ENCODE measurements around the gene RGS3. TPM values are rescaled to one million over a fixed set of nuclear protein-coding genes. Genes with fewer than 3 reads are reported as not detected.
A peak's percentile ranks its signal among the peaks of the same experiment; 100 is the strongest.

RGS3 gene
- total RNA-seq, 1 donor from 2014 or later: 122 TPM

DNA sequence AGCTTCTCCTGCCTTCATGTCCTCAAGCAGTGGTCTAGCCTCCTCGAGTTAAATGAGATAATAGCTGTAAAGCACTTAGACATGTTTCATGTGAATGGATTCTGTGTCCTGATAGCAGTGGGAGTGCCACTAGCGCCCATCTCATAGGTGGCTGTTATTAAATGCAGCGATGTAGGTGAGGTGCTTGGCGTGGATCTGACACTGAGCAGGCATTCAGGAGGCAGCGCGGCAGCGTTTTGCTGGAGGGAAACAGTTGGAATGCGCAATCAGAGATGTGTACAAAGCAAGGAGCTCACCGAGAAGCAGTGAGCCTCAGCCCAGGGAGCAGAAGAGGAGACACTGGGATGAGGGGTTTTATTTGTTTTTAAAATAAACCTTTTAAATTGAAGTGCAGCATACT is 106.6 kb downstream of the RGS3 start:
- Mint-ChIP-seq H3K36me3 (ENCODE audit: low read depth) (peaks cover 6% of the 10 kb centered on the region), H3K4me3 (no peak overlapping the region), H3K4me1 (peaks cover 34% of the 10 kb centered on the region), H3K9me3 (no peaks in the 10 kb centered on the region), H3K27me3 (no peaks in the 10 kb centered on the region), H3K27ac (no peak overlapping the region)
- intact Hi-C loops (cut with micrococcal nuclease): no loop called here
- DNase-seq: no peak

DNA sequence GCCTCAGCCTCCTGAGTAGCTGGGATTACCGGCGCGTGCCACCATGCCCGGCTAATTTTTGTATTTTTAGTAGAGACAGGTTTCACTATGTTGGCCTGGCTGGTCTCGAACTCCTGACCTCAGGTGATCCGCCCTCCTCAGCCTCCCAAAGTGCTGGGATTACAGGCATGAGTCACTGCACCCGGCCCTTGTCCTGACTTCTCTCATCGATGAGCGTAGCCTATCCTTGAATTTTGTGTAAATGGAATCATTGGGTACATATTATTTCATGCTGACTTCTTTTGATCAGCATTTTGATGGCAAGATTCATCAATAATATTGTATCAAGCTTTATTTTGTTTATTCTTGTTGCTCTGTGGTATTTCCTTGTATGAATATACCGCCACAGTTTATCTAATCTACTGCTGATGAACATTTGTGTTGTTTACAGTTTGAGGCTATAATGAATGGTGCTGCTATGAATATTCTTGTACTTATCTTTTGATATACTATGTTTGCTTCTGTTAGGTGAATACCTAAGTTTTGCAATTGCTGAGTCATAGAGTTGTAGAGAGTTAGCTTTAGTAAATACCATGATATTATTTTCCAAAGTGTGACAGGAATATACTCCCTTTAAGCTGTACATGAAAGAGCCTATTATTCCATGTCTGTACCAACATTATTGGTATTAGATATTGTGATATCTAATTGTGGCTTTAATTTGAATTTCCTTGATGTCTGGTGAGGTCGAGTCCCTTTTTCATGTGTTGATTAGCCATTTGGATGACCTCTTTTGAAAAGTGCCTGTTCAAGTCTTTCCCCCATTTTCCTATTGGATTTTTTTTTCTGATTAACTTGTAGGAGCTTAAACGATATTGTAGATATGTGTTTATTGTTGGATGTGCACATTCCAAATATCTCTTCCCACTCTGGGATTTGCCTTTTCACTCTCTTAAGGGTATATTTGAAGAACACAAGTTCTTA is 107.5 kb downstream of the RGS3 start:
- Mint-ChIP-seq H3K27me3 (no peaks in the 10 kb centered on the region), H3K36me3 (ENCODE audit: low read depth) (peaks cover 6% of the 10 kb centered on the region), H3K9me3 (no peaks in the 10 kb centered on the region), H3K4me1 (peaks cover 36% of the 10 kb centered on the region), H3K27ac (no peak overlapping the region), H3K4me3 (no peak overlapping the region)
- no peak for DNase-seq
- intact Hi-C loops (cut with micrococcal nuclease): no loop called here

DNA sequence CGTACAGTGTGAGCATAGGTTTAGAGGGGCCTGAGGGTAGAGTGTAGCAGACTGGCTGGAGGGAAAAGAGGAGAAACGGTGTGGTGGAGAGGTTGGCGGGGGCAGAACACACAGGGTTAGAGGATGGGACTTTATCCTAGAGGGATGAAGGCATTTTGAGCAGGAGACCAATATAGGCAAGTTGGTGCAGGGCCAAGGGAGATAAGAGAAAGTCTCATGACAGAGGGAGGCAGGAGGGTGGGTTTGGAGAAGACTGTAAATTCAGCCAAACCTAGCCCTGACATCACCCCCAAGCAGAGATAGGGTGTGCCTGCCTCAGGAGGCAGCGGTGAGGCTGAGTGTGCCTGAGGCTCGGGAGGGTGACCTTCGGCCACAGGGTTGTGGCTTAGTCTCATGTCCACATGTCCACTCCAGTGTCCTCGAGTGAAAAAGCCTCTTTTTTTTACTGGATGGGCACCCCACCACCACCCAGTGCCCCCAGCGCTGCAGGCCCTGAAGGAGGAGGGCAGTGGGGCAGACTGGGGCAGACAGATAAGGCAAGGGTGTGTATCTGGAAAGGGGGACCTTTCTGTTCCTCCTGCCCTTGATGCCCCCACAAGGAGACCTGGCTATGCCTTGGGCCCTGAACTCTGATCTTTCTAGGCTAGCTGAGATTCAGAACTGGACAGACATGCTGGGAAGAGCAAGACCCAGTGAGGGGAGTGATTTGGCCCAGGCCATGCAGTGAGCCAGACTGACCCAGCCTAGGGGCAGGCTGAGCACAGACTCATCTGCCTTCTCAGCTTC is 108.7 kb downstream of the RGS3 start:
- H3K4me3 Mint-ChIP-seq: no peak overlapping the region
- peaks cover 7% of the 10 kb centered on the region for H3K36me3 Mint-ChIP-seq (ENCODE audit: low read depth)
- no peaks in the 10 kb centered on the region for H3K27me3 Mint-ChIP-seq
- H3K9me3 Mint-ChIP-seq: no peaks in the 10 kb centered on the region
- intact Hi-C loops (cut with micrococcal nuclease): no loop called here
- DNase-seq: no peak
- H3K27ac Mint-ChIP-seq: no peak overlapping the region
- peaks cover 42% of the 10 kb centered on the region for H3K4me1 Mint-ChIP-seq

DNA sequence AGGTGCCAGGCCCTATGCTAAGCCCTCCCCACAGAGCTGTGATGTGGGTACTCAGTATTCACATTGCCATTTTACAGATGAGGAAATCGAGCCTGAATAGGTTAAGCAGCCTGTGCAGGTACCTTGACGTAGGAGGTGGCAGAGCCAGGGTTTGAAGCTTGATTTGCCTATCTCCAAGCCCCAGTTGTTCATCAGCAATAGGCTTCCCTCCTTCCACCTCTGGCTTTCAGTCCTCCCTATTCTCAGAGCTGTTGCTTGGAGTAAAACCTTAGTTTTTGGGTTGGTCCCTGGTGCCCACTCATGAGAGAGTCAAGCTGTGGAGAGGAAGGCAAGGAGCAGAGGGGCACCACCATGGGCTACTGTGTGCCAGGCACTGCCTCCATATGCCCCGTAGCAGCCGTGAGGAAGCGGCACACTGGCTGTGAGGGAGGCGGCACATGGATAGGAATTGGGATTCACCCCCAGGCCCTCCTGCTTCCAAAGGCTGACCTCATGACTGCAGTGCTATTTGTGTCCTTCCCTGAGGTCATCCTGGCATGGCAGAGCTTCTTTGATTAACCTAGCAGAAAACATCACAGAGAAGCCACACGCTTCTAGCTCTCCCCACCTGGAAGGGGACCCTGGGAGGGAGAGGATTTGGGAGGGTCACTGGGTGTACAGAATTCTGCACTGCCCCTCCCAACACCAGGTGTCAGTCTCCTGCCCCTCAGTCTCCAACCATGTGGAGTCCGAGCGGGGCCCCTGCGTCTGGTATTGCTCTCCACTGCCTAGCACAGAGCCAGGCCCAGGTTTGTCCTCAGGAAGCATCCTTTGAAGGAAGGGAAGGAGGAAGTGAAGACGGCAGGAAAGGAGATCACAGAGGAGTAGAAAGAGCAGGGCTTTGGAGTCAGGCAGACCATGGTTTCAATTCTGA is 109.8 kb downstream of the RGS3 start:
- no peaks in the 10 kb centered on the region for H3K9me3 Mint-ChIP-seq

DNA sequence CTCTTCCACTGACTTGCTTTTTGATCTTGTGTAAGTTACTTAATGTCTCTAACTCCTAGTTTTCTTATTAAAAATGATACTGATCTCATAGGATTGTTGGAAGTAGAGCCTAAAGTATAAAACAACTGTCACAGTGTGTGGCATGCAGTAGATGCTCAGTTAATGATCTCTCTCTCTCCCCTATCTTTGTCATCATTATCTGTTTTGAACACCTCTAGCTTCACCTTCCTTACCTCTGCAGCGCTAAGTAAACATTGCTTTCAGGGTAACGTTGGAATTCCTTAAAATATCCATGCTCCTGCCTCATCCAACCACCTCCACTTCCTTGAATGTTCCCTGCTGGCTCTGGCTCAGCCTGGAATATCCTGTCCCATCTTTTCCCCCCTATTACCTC is 110.4 kb downstream of the RGS3 start:
- H3K9me3 Mint-ChIP-seq: no peaks in the 10 kb centered on the region
- intact Hi-C loops (cut with micrococcal nuclease): no loop called here
- no peak for DNase-seq
- no peaks in the 10 kb centered on the region for H3K27me3 Mint-ChIP-seq
- H3K36me3 Mint-ChIP-seq (ENCODE audit: low read depth): peaks cover 9% of the 10 kb centered on the region
- H3K4me3 Mint-ChIP-seq: no peak overlapping the region
- H3K27ac Mint-ChIP-seq: peak overlapping the region; percentile 73
- H3K4me1 Mint-ChIP-seq: peaks cover 58% of the 10 kb centered on the region

More for the DNA sequence above, 109.8 kb downstream of the RGS3 start:
- no peak overlapping the region for H3K27ac Mint-ChIP-seq
- DNase-seq: no peak
- H3K27me3 Mint-ChIP-seq: no peaks in the 10 kb centered on the region
- H3K36me3 Mint-ChIP-seq (ENCODE audit: low read depth): peaks cover 9% of the 10 kb centered on the region
- intact Hi-C loops (cut with micrococcal nuclease): no loop called here
- no peak overlapping the region for H3K4me3 Mint-ChIP-seq
- peaks cover 52% of the 10 kb centered on the region for H3K4me1 Mint-ChIP-seq

DNA sequence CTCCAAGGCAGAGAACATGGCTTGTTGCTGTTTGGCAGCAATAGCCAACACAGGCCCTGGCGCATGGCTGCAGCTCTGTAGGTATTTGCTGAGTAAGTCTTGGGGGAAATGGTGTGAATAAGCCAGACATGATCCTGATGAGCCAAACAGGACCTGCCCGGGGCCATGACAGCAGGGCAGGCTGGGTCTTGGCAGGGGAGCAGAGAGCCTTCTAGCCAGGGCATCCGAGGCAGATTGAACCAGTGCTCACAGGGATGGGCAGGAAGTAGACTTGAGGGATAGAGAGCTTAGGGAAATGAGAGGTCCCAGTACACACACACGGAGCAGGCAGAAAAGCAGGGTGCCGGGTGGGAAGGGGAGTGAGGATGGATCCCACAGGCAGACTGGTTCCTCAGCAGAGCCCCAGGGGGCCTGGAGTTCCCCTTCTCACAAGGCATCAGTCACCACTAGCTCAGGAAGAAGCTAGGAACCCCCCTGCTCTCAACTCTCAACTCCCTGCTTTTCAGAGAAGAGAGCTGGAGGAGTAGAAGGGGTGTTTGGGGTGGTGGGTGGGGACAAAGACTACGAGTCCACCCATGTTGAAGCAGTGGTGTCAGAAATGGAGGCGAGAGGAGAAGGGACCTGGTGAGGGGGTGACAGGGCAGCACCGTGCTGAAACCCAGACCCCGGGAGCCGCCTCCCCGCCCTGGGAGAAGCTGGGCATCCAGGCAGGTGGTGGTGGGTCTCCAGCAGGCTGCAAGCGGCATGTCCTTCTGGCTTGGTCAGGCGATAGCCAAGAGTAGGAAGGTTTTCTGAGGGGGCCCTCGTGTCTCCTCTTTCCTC is 111.1 kb downstream of the RGS3 start:
- Mint-ChIP-seq H3K27ac (peak overlapping the region; percentile 73), H3K27me3 (no peaks in the 10 kb centered on the region), H3K9me3 (no peaks in the 10 kb centered on the region), H3K4me3 (no peak overlapping the region), H3K4me1 (peaks cover 60% of the 10 kb centered on the region), H3K36me3 (ENCODE audit: low read depth) (peaks cover 10% of the 10 kb centered on the region)
- intact Hi-C loops (cut with micrococcal nuclease): no loop called here
- no peak for DNase-seq

DNA sequence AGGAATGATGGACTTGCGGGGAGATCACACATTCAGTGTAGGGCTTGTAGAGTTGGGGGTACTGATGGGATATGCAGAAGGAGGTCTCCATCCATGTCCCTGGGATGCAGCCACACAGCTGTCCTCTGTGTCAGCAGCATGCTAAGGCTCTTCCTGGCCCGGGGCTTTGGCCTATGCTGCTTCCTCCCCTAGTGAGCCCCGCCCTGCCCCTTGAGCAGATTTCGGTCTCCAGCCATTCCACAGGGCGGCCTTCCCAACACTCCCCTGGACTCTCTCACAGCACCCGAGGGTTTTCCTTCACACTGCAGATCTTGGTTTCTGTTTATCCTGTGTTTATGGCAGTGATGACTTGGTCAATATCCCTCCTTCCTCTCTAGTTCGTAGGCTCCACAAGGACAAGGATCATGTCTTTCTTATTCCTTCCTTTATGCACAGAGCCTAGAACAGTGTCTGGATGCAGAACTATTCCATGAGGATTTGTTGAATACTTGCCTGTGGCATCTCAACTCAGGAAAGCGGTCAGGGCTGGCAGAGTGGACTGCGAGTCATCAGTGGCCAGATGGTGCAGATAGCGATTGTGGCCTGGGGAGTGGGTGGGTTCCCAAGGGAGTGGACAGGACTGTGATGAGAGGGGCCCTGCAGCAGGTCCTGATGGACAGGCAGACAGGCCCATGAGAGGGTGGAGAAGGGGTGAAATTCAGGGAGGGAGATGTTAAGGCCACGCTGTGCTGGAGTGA is 114.2 kb downstream of the RGS3 start:
- Mint-ChIP-seq H3K27me3 (no peaks in the 10 kb centered on the region), H3K9me3 (no peaks in the 10 kb centered on the region), H3K27ac (peak overlapping the region; percentile 93), H3K36me3 (ENCODE audit: low read depth) (peaks cover 19% of the 10 kb centered on the region), H3K4me1 (peaks cover 75% of the 10 kb centered on the region), H3K4me3 (peak overlapping the region; percentile 80)
- intact Hi-C loops (cut with micrococcal nuclease): loop anchor here (2.0 kb wide), 2 partner anchors 29 to 37 kb away; no protein-coding TSS in a partner anchor
- DNase-seq: no peak

DNA sequence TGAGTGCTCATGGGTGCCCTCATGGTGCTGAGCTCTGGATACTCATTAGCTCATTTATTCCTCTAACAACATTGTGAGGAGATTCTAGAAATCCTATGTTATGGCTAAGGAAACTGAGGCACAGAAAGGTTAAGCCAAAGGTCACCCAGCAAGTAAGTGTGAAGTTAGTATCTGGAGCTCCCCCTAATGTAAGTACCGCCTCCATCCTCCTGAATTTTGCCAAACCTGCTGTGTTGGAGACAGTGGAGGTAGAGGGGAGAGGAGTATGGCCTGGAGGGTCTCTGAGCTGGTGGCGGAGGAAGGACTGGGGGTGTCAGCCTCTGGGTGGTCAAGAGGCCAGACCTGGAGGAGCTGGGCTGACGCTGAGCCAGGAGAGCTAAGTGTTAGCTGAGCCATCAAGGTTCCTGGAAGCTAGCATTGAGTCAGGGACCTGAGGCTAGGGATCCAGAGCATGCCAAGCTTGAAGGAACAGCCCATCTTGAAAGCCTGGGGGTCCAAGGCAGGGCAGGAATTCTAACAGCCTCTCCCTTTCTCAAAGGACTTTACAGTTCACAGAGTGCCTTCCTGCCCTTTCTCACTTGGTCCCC is 114.8 kb downstream of the RGS3 start:
- intact Hi-C loops (cut with micrococcal nuclease): loop anchor here (2.0 kb wide), 2 partner anchors 30 to 36 kb away; no protein-coding TSS in a partner anchor
- H3K36me3 Mint-ChIP-seq (ENCODE audit: low read depth): peaks cover 25% of the 10 kb centered on the region
- peaks cover 77% of the 10 kb centered on the region for H3K4me1 Mint-ChIP-seq
- no peak for DNase-seq
- H3K9me3 Mint-ChIP-seq: no peaks in the 10 kb centered on the region
- no peaks in the 10 kb centered on the region for H3K27me3 Mint-ChIP-seq
- H3K4me3 Mint-ChIP-seq: peak overlapping the region; percentile 80
- H3K27ac Mint-ChIP-seq: peak overlapping the region; percentile 93

DNA sequence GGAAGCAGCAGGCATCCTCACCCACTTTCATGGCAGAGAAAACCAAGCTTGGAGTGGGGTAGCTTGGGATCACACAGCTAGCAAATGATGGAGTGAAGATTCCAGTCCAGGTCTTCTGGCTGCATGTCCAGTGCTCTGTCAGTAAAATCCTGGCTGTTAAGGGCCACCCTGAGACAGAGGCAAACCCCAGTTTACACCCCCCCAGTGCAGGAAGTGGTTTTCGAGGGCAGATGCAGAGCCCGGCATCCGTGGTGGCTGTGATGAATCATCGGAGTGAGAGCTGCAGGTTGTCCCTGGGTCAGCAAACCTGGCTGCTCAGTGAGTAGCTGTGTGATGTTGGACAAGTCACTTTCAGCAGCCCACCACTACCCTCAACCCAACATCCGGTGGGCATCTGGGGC is 115.4 kb downstream of the RGS3 start:
- peak; percentile 96 for DNase-seq
- H3K27ac Mint-ChIP-seq: peak overlapping the region; percentile 93
- H3K4me3 Mint-ChIP-seq: peak overlapping the region; percentile 80
- peaks cover 77% of the 10 kb centered on the region for H3K4me1 Mint-ChIP-seq
- no peaks in the 10 kb centered on the region for H3K27me3 Mint-ChIP-seq
- H3K36me3 Mint-ChIP-seq (ENCODE audit: low read depth): peaks cover 29% of the 10 kb centered on the region
- intact Hi-C loops (cut with micrococcal nuclease): loop anchor here (1.0 to 2.0 kb wide), 5 partner anchors 30 to 169 kb away; partner anchors contain the start of genes C9orf43 and POLE3
- H3K9me3 Mint-ChIP-seq: no peaks in the 10 kb centered on the region

DNA sequence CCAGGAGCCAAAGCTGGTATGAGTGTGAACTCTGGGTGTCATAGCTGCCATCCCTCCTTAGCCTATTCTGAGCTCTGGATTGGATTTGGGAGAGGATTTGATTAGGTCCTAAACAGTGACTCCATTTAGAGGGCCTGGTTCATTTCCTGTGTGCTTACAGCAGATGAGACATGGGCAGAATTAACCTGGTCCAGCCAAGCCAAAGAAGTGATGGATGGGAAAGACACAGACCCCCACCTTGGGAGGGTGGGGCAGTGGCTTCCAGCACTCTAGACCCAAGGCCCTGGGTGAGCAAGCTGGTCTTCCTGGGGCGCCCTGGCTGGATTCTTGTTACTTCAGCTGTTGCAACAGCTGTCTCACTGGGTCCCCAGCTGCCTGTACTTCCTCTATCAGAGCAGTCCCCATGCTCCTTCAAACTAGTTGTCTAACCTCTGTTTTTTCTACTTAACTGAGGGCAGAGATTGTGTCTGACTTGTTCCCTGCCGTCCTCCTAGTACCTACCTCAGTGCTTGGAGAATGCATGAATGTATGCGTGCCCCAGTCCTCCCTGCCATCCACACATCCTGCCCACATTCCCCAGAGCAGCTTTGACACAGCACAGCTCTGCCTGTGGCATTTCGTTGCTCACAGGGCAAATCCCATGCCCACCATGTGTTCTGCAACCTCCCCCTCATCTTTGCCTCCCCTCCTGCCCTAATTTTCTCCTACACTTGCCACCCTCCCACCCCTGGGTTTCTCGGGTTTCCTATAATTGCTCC is 115.9 kb downstream of the RGS3 start:
- Mint-ChIP-seq H3K36me3 (ENCODE audit: low read depth) (peaks cover 34% of the 10 kb centered on the region), H3K4me3 (peak overlapping the region; percentile 80), H3K27ac (peak overlapping the region; percentile 93), H3K9me3 (no peaks in the 10 kb centered on the region), H3K27me3 (no peaks in the 10 kb centered on the region), H3K4me1 (peaks cover 71% of the 10 kb centered on the region)
- intact Hi-C loops (cut with micrococcal nuclease): loop anchor here (1.0 to 2.0 kb wide), 6 partner anchors 31 to 169 kb away; partner anchors contain the start of genes C9orf43 and POLE3
- DNase-seq: peak; percentile 79
